NCI-H524 (cell line): ENCODE results near the gene HS1BP3.

Experiments
- DNase-seq, 2 experiments: peaks; one replicate each; lab custom pipeline; 2025; lab: John Stamatoyannopoulos, UW

Gene HS1BP3

GRCh38 chr2:20584399-20585358 lies 66.2 kb downstream of the HS1BP3 start:
- DNase-seq, result no peak

GRCh38 chr2:20584045-20584398 lies 66.9 kb downstream of the HS1BP3 start:
- DNase-seq, result no peak

GRCh38 chr2:20583425-20583881 lies 67.4 kb downstream of the HS1BP3 start:
- no peak for DNase-seq

GRCh38 chr2:20582600-20583221 lies 68.2 kb downstream of the HS1BP3 start:
- no peak for DNase-seq

GRCh38 chr2:20580690-20581437 lies 70.0 kb downstream of the HS1BP3 start:
- no peak for DNase-seq

- DNase-seq, result no peak
Observed at GRCh38 chr2:20579866-20580265, 71.0 kb downstream of the HS1BP3 start.

- no peak for DNase-seq
Observed at GRCh38 chr2:20578895-20579825, 71.7 kb downstream of the HS1BP3 start.

GRCh38 chr2:20578266-20578894 lies 72.5 kb downstream of the HS1BP3 start:
- no peak for DNase-seq

GRCh38 chr2:20577495-20578235 lies 73.2 kb downstream of the HS1BP3 start:
- no peak for DNase-seq

- DNase-seq, result no peak
Observed at GRCh38 chr2:20576598-20577115, 74.2 kb downstream of the HS1BP3 start.

- no peak for DNase-seq
Observed at GRCh38 chr2:20575935-20576597, 74.8 kb downstream of the HS1BP3 start.

- no peak for DNase-seq
Observed at GRCh38 chr2:20575414-20575813, 75.5 kb downstream of the HS1BP3 start.

GRCh38 chr2:20574930-20575329 lies 76.0 kb downstream of the HS1BP3 start:
- no peak for DNase-seq

- no peak for DNase-seq
Observed at GRCh38 chr2:20574423-20574911, 76.4 kb downstream of the HS1BP3 start.

- peak in 1 of 2 experiments; percentile 50 for DNase-seq
Observed at GRCh38 chr2:20573620-20574422, 77.1 kb downstream of the HS1BP3 start.

GRCh38 chr2:20572221-20572620 lies 78.7 kb downstream of the HS1BP3 start:
- no peak for DNase-seq

GRCh38 chr2:20571644-20572215 lies 79.2 kb downstream of the HS1BP3 start:
- DNase-seq, result no peak

- no peak for DNase-seq
Observed at GRCh38 chr2:20571231-20571630, 79.7 kb downstream of the HS1BP3 start.
